ENCODE measurements around the gene MGAT3.

MGAT3 gene

GRCh38 chr22:39496131-39496838 is 39.5 kb downstream of the MGAT3 start:
- H3K4me3 ChIP-seq (ENCODE audit: low read depth in 1 of 2, low read length in 2 of 2): no peak overlapping the region
- TF ChIP-seq EZH2 (IDR thresholded peaks at IDR 0.05; ENCODE audit: borderline replicate concordance, low read depth, low read length, severe bottlenecking) (no peak), CTCF (IDR thresholded peaks at IDR 0.05; ENCODE audit: borderline replicate concordance, extremely low read depth, low read length, poor library complexity, severe bottlenecking) (peak; percentile 59)
- H3K4me1 ChIP-seq (ENCODE audit: insufficient read depth, low read length): peaks cover 1% of the 10 kb centered on the region; the same call in 1 of the 2 replicates
- H3K9me3 ChIP-seq (ENCODE audit: insufficient read depth, low read length, severe bottlenecking): no peaks in the 10 kb centered on the region
- DNase-seq: peak; percentile 48
- no peaks in the 10 kb centered on the region for H3K36me3 ChIP-seq (ENCODE audit: insufficient read depth, low read length)
- H3K27ac ChIP-seq (ENCODE audit: low read length): no peak overlapping the region
- H3K27me3 ChIP-seq (ENCODE audit: insufficient read depth, low read length, poor library complexity): no peaks in the 10 kb centered on the region
- no peak overlapping the region for H3K9ac ChIP-seq (ENCODE audit: low read depth, low read length)
- no peak overlapping the region for H3K4me2 ChIP-seq (ENCODE audit: insufficient read depth, low read length)
- H4K20me1 ChIP-seq (ENCODE audit: insufficient read depth, low read length): no peaks in the 10 kb centered on the region
- peak; percentile 70; the same call in 2 of the 3 replicates for ATAC-seq (ENCODE audit: insufficient read depth, low read depth)
- no peak overlapping the region for H2AFZ ChIP-seq (ENCODE audit: low read depth, low read length)
- H3K79me2 ChIP-seq (ENCODE audit: insufficient read depth, low read length): no peaks in the 10 kb centered on the region

- H3K4me2 ChIP-seq (ENCODE audit: insufficient read depth, low read length): no peak overlapping the region
- no peak overlapping the region for H2AFZ ChIP-seq (ENCODE audit: low read depth, low read length)
- no peak overlapping the region for H3K4me3 ChIP-seq (ENCODE audit: low read depth in 1 of 2, low read length in 2 of 2)
- H3K4me1 ChIP-seq (ENCODE audit: insufficient read depth, low read length): peaks cover 9% of the 10 kb centered on the region
- H3K9ac ChIP-seq (ENCODE audit: low read depth, low read length): no peak overlapping the region
- H3K79me2 ChIP-seq (ENCODE audit: insufficient read depth, low read length): peaks cover 3% of the 10 kb centered on the region
- TF ChIP-seq CTCF (IDR thresholded peaks at IDR 0.05; ENCODE audit: borderline replicate concordance, extremely low read depth, low read length, poor library complexity, severe bottlenecking) (no peak), EZH2 (IDR thresholded peaks at IDR 0.05; ENCODE audit: borderline replicate concordance, low read depth, low read length, severe bottlenecking) (no peak)
- H3K9me3 ChIP-seq (ENCODE audit: insufficient read depth, low read length, severe bottlenecking): no peaks in the 10 kb centered on the region
- H3K27ac ChIP-seq (ENCODE audit: low read length): no peak overlapping the region
- no peaks in the 10 kb centered on the region for H4K20me1 ChIP-seq (ENCODE audit: insufficient read depth, low read length)
- DNase-seq: no peak
- no peaks in the 10 kb centered on the region for H3K27me3 ChIP-seq (ENCODE audit: insufficient read depth, low read length, poor library complexity)
- no peak for ATAC-seq (ENCODE audit: insufficient read depth, low read depth)
- no peaks in the 10 kb centered on the region; the same call in 1 of the 2 replicates for H3K36me3 ChIP-seq (ENCODE audit: insufficient read depth, low read length)
These were observed 40.6 kb downstream of the MGAT3 start for GRCh38 chr22:39497429-39497828.

- peaks cover 12% of the 10 kb centered on the region for H3K79me2 ChIP-seq (ENCODE audit: insufficient read depth, low read length)
- H3K4me1 ChIP-seq (ENCODE audit: insufficient read depth, low read length): peaks cover 15% of the 10 kb centered on the region
- H4K20me1 ChIP-seq (ENCODE audit: insufficient read depth, low read length): peaks cover 5% of the 10 kb centered on the region; the same call in 1 of the 2 replicates
- no peak overlapping the region for H2AFZ ChIP-seq (ENCODE audit: low read depth, low read length)
- no peak overlapping the region for H3K27ac ChIP-seq (ENCODE audit: low read length)
- H3K4me3 ChIP-seq (ENCODE audit: low read depth in 1 of 2, low read length in 2 of 2): no peak overlapping the region
- ATAC-seq (ENCODE audit: insufficient read depth, low read depth): no peak
- no peak overlapping the region for H3K9ac ChIP-seq (ENCODE audit: low read depth, low read length)
- DNase-seq: no peak
- TF ChIP-seq CTCF (IDR thresholded peaks at IDR 0.05; ENCODE audit: borderline replicate concordance, extremely low read depth, low read length, poor library complexity, severe bottlenecking): no peak
- no peak for TF ChIP-seq EZH2 (IDR thresholded peaks at IDR 0.05; ENCODE audit: borderline replicate concordance, low read depth, low read length, severe bottlenecking)
- no peaks in the 10 kb centered on the region for H3K9me3 ChIP-seq (ENCODE audit: insufficient read depth, low read length, severe bottlenecking)
- H3K36me3 ChIP-seq (ENCODE audit: insufficient read depth, low read length): peaks cover 1% of the 10 kb centered on the region
- H3K27me3 ChIP-seq (ENCODE audit: insufficient read depth, low read length, poor library complexity): no peaks in the 10 kb centered on the region
- no peak overlapping the region for H3K4me2 ChIP-seq (ENCODE audit: insufficient read depth, low read length)
These were observed 41.6 kb downstream of the MGAT3 start for GRCh38 chr22:39498368-39498767.

Measured in DND-41 (cell line).